ENCODE data around the gene PET100. TPM values are rescaled to one million over a fixed set of nuclear protein-coding genes. Genes with fewer than 3 reads are reported as not detected.

Gene PET100
- polyA plus RNA-seq, 3 donors, result 105 to 133 (median 113) TPM

GRCh38 chr19:7676376-7676775 lies 46.8 kb downstream of the PET100 start:
- no peak for DNase-seq

- no peak for DNase-seq
Measured at GRCh38 chr19:7676854-7677253, 47.3 kb downstream of the PET100 start, which contains the start of gene MCEMP1. MCEMP1 (plus strand) TSS chr19:7677090; CDS start chr19:7677121, 31 bp downstream.

- no peak for DNase-seq
Measured at GRCh38 chr19:7677669-7678311, 48.2 kb downstream of the PET100 start.

GRCh38 chr19:7678971-7679751 lies 49.6 kb downstream of the PET100 start:
- DNase-seq, result peak; percentile 23

- no peak for DNase-seq
Measured at GRCh38 chr19:7679771-7680605, 50.4 kb downstream of the PET100 start.

- peak; percentile 87 for DNase-seq
Measured at GRCh38 chr19:7680606-7681339, 51.2 kb downstream of the PET100 start, which contains the start of gene TRAPPC5. TRAPPC5 (plus strand) TSS chr19:7680833; CDS start chr19:7682254, 1,421 bp downstream.

Other genes starting within 250 kb of the PET100 start
- gene PEX11G, start 140.8 kb upstream of the PET100 start, polyA plus RNA-seq (ENCODE audit: insufficient read length in 3 of 3), result 10 to 100 TPM in 1 of 3 donors, 1 to 10 TPM in 2; 7.0 to 10.8 (median 9.2) TPM
- gene ZNF358, start 113.7 kb upstream of the PET100 start, polyA plus RNA-seq (ENCODE audit: insufficient read length in 3 of 3), result 10 to 100 TPM; 53.7 to 70.8 (median 64.5) TPM
- gene MCOLN1, start 107.2 kb upstream of the PET100 start, polyA plus RNA-seq (ENCODE audit: insufficient read length in 3 of 3), result 10 to 100 TPM; 18.5 to 20.0 (median 19.8) TPM
- gene PNPLA6, start 94.1 kb upstream of the PET100 start, polyA plus RNA-seq (ENCODE audit: insufficient read length in 3 of 3), result 10 to 100 TPM; 42.2 to 46.0 (median 42.8) TPM
- gene CAMSAP3, start 33.9 kb upstream of the PET100 start, polyA plus RNA-seq (ENCODE audit: insufficient read length in 3 of 3), result 10 to 100 TPM; 25.0 to 28.6 (median 26.2) TPM
- 10 to 100 TPM; 37.5 to 47.5 (median 44.2) TPM for gene XAB2, start 248 bp upstream of the PET100 start, polyA plus RNA-seq (ENCODE audit: insufficient read length in 3 of 3)
- 1 to 10 TPM in 2 of 3 donors, under 1 TPM in 1; 0.91 to 2.1 (median 1.0) TPM for gene PCP2, start 3.9 kb downstream of the PET100 start, polyA plus RNA-seq (ENCODE audit: insufficient read length in 3 of 3)
- gene STXBP2, start 7.3 kb downstream of the PET100 start, polyA plus RNA-seq (ENCODE audit: insufficient read length in 3 of 3), result 10 to 100 TPM; 61.8 to 89.2 (median 81.4) TPM
- 1 to 10 TPM; 1.3 to 2.2 (median 1.4) TPM for gene RETN, start 39.3 kb downstream of the PET100 start, polyA plus RNA-seq (ENCODE audit: insufficient read length in 3 of 3)
- gene MCEMP1, start 47.3 kb downstream of the PET100 start, polyA plus RNA-seq (ENCODE audit: insufficient read length in 3 of 3), result under 1 TPM; 0.21 to 0.53 (median 0.21) TPM
- 10 to 100 TPM; 60.2 to 81.9 (median 65.1) TPM for gene TRAPPC5, start 51.0 kb downstream of the PET100 start, polyA plus RNA-seq (ENCODE audit: insufficient read length in 3 of 3)
- under 1 TPM in 2 of 3 donors, not detected in 1; 0.12 to 0.17 TPM for gene FCER2, start 72.3 kb downstream of the PET100 start, polyA plus RNA-seq (ENCODE audit: insufficient read length in 3 of 3)
- gene CLEC4G, start 102.3 kb downstream of the PET100 start, polyA plus RNA-seq (ENCODE audit: insufficient read length in 3 of 3), result not detected
- gene CD209, start 117.7 kb downstream of the PET100 start, polyA plus RNA-seq (ENCODE audit: insufficient read length in 3 of 3), result 1 to 10 TPM in 2 of 3 donors, under 1 TPM in 1; 1.00 to 1.9 (median 1.5) TPM
- 1 to 10 TPM; 2.4 to 3.9 (median 3.9) TPM for gene CLEC4M, start 133.4 kb downstream of the PET100 start, polyA plus RNA-seq (ENCODE audit: insufficient read length in 3 of 3)
- 10 to 100 TPM; 17.1 to 18.4 (median 18.2) TPM for gene EVI5L, start 200.4 kb downstream of the PET100 start, polyA plus RNA-seq (ENCODE audit: insufficient read length in 3 of 3)
- gene PRR36, start 244.6 kb downstream of the PET100 start, polyA plus RNA-seq (ENCODE audit: insufficient read length in 3 of 3), result 10 to 100 TPM in 1 of 3 donors, 1 to 10 TPM in 2; 9.0 to 10.1 (median 9.6) TPM

Measured in renal pelvis (tissue), 4 donors.